SU-DHL-6 (cell line): Measurements from ENCODE around the gene HSD17B7.

ENCODE experiments used
- H2AFZ ChIP-seq: fragments of 200-600 bp; sonication (generic); 2 replicates; pipeline ENCODE4 v1.6.1; 2014; ENCODE audit warnings: low read depth, mild to moderate bottlenecking, moderate library complexity, mixed read lengths, antibody characterized with exemption, low read length; ENCODE audit not compliant: severe bottlenecking
- H3F3A ChIP-seq: fragments of 200-600 bp; shearing (Covaris generic); 2 replicates; pipeline ENCODE4 v1.6.0; 2016; ENCODE audit warnings: antibody characterized with exemption, mild to moderate bottlenecking; ENCODE audit not compliant: insufficient read depth
- H3K27ac ChIP-seq: fragments of 200-600 bp; sonication (generic); 2 replicates; pipeline ENCODE4 v1.5.1; 2016; ENCODE audit warnings: low read depth, mild to moderate bottlenecking, low read length, moderate library complexity, mixed read lengths
- H3K27me3 ChIP-seq: fragments of 200-600 bp; sonication (generic), shearing (Covaris generic); 2 replicates; pipeline ENCODE4 v1.6.0; 2014; ENCODE audit warnings: mild to moderate bottlenecking, low read length
- H3K36me3 ChIP-seq: fragments of 200-600 bp; sonication (generic); 2 replicates; pipeline ENCODE4 v1.6.1; 2014; ENCODE audit warnings: mild to moderate bottlenecking, low read length, mixed read lengths
- H3K4me2 ChIP-seq: fragments of 300-600, 200-600 bp; shearing (Covaris generic), sonication (generic); 2 replicates; pipeline ENCODE4 v1.6.0; 2014; ENCODE audit warnings: low read length, low read depth, mild to moderate bottlenecking; ENCODE audit not compliant: poor library complexity, severe bottlenecking
- H3K4me3 ChIP-seq: fragments of 200-600 bp; sonication (generic); 2 replicates; pipeline ENCODE4 v1.5.1; 2014; ENCODE audit warnings: antibody characterized with exemption, low read length, mild to moderate bottlenecking, mixed read lengths; ENCODE audit not compliant: insufficient read depth, poor library complexity, severe bottlenecking
- H3K79me2 ChIP-seq: fragments of 200-600 bp; sonication (generic); 2 replicates; pipeline ENCODE4 v1.6.1; 2014; ENCODE audit warnings: mild to moderate bottlenecking, low read length, moderate library complexity; ENCODE audit not compliant: insufficient read depth
- H3K9ac ChIP-seq: fragments of 200-600 bp; sonication (generic); 2 replicates; pipeline ENCODE4 v1.7.0; 2014; ENCODE audit warnings: mild to moderate bottlenecking, low read length
- H3K9me2 ChIP-seq: fragments of 200-600 bp; sonication (generic); replicated peaks from 2 replicates; pipeline ENCODE4 v1.6.1; 2014; ENCODE audit warnings: low read length; ENCODE audit not compliant: insufficient read depth
- H3K9me3 ChIP-seq: fragments of 200-600 bp; sonication (generic); 2 replicates; pipeline ENCODE4 v1.6.1; 2014; ENCODE audit warnings: low read length, mixed read lengths; ENCODE audit not compliant: insufficient read depth
- H4K20me1 ChIP-seq: fragments of 200-600 bp; sonication (generic); 2 replicates; pipeline ENCODE4 v1.6.1; 2014; ENCODE audit warnings: low read depth, mild to moderate bottlenecking, antibody characterized with exemption, low read length, moderate library complexity, mixed read lengths
- CTCF ChIP-seq: fragments of 200-600 bp; sonication (generic); IDR thresholded peaks from one replicate; pipeline ENCODE4 v1.5.1; 2017; ENCODE audit warnings: antibody characterized with exemption, mild to moderate bottlenecking, low read length, moderate library complexity; ENCODE audit not compliant: insufficient read depth, poor library complexity, severe bottlenecking
- EZH2phosphoT487 ChIP-seq: fragments of 200-600 bp; sonication (generic), shearing (Covaris generic); conservative IDR thresholded peaks from 2 replicates; pipeline ENCODE4 v1.6.1; 2018; ENCODE audit warnings: mild to moderate bottlenecking, antibody characterized with exemption, low read length, moderate library complexity, mixed read lengths

The HSD17B7 gene

GRCh38 chr1:162846256-162847212 is 56.0 kb downstream of the HSD17B7 start:
- Histone ChIP-seq H3K4me3 (no peak overlapping the region), H3K4me2 (no peak overlapping the region), H3F3A (no peaks in the 10 kb centered on the region), H3K27me3 (no peaks in the 10 kb centered on the region), H2AFZ (no peak overlapping the region), H3K9ac (no peak overlapping the region), H3K27ac (no peak overlapping the region), H3K9me3 (no peaks in the 10 kb centered on the region), H3K36me3 (no peaks in the 10 kb centered on the region), H4K20me1 (no peaks in the 10 kb centered on the region), H3K9me2 (no peaks in the 10 kb centered on the region), H3K79me2 (no peaks in the 10 kb centered on the region)
- TF ChIP-seq CTCF: no peak
- no peak for TF ChIP-seq EZH2phosphoT487

- Histone ChIP-seq H3K4me2 (no peak overlapping the region), H2AFZ (no peak overlapping the region), H3K27me3 (no peaks in the 10 kb centered on the region), H3K4me3 (no peak overlapping the region), H3K36me3 (no peaks in the 10 kb centered on the region), H3F3A (no peaks in the 10 kb centered on the region), H3K79me2 (no peaks in the 10 kb centered on the region), H3K9me2 (no peaks in the 10 kb centered on the region), H3K9ac (no peak overlapping the region), H3K27ac (no peak overlapping the region), H4K20me1 (no peaks in the 10 kb centered on the region), H3K9me3 (no peaks in the 10 kb centered on the region)
- TF ChIP-seq CTCF (peak; percentile 90), EZH2phosphoT487 (no peak)
Measured at GRCh38 chr1:162847839-162848453, 57.4 kb downstream of the HSD17B7 start.

GRCh38 chr1:162849711-162850110 is 59.2 kb downstream of the HSD17B7 start:
- H4K20me1 ChIP-seq: no peaks in the 10 kb centered on the region
- H3K27me3 ChIP-seq: no peaks in the 10 kb centered on the region
- TF ChIP-seq CTCF (no peak), EZH2phosphoT487 (no peak)
- no peaks in the 10 kb centered on the region for H3K9me3 ChIP-seq
- H3K9me2 ChIP-seq: no peaks in the 10 kb centered on the region
- H3K27ac ChIP-seq: no peak overlapping the region
- H3K9ac ChIP-seq: no peak overlapping the region
- H3K4me3 ChIP-seq: no peak overlapping the region
- no peaks in the 10 kb centered on the region for H3K79me2 ChIP-seq
- no peak overlapping the region for H3K4me2 ChIP-seq
- no peak overlapping the region for H2AFZ ChIP-seq
- no peaks in the 10 kb centered on the region for H3F3A ChIP-seq
- H3K36me3 ChIP-seq: no peaks in the 10 kb centered on the region
